SJCRH30 (cell line): ENCODE results near the gene LAYN. TPM values are rescaled to one million over a fixed set of nuclear protein-coding genes. Genes with fewer than 3 reads are reported as not detected.
A peak's percentile ranks its signal among the peaks of the same experiment; 100 is the strongest.

Source experiments
- DNase-seq, 2 experiments: peaks; one replicate each; pipeline ENCODE4 v3.0.0-alpha.2; 2015 to 2020
- H3K27ac ChIP-seq: fragments of 250-450 bp; sonication (Bioruptor Pico); 2 replicates; pipeline ENCODE4 v1.5.1; 2020; ENCODE audit warnings: mild to moderate bottlenecking, moderate library complexity
- H3K27me3 ChIP-seq: fragments of 250-450 bp; sonication (Bioruptor Pico); 2 replicates; pipeline ENCODE4 v1.5.1; 2020; ENCODE audit warnings: mild to moderate bottlenecking, moderate library complexity
- H3K36me3 ChIP-seq: fragments of 250-450 bp; sonication (Bioruptor Pico); 2 replicates; pipeline ENCODE4 v1.5.1; 2020; ENCODE audit warnings: mild to moderate bottlenecking, moderate library complexity
- H3K4me1 ChIP-seq: fragments of 250-450 bp; sonication (Bioruptor Pico); 2 replicates; pipeline ENCODE4 v1.5.1; 2020; ENCODE audit warnings: mild to moderate bottlenecking, moderate library complexity
- H3K4me3 ChIP-seq: fragments of 250-450 bp; sonication (Bioruptor Pico); 2 replicates; pipeline ENCODE4 v1.5.1; 2020; ENCODE audit warnings: mild to moderate bottlenecking, moderate library complexity
- H3K9me3 ChIP-seq: fragments of 250-450 bp; sonication (Bioruptor Pico); replicated peaks from 2 replicates; pipeline ENCODE4 v1.5.1; 2020; ENCODE audit warnings: mild to moderate bottlenecking, moderate library complexity
- total RNA-seq: library from RNA; depleted of rRNA; stranded (reverse); fragments of >200 nt; shearing (Covaris generic); gene quantifications from 2 replicates; pipeline ENCODE4 v1.2.3, GENCODE V29; 2014

LAYN gene
- total RNA-seq, 1 experiment from 2014 or later, result 0.67 TPM

GRCh38 chr11:111523343-111523742 lies 17.2 kb upstream of the LAYN start:
- 0 out of 2 replicates have a peak, but pooled peaks cover 6% of the 10 kb centered on the region for H3K27me3 ChIP-seq
- no peak for DNase-seq
- H3K9me3 ChIP-seq, result no peaks in the 10 kb centered on the region
- no peaks in the 10 kb centered on the region for H3K4me1 ChIP-seq
- no peak overlapping the region for H3K4me3 ChIP-seq
- H3K36me3 ChIP-seq, result no peaks in the 10 kb centered on the region
- H3K27ac ChIP-seq, result no peak overlapping the region

GRCh38 chr11:111524056-111524455 lies 16.5 kb upstream of the LAYN start:
- no peak overlapping the region for H3K27ac ChIP-seq
- H3K4me1 ChIP-seq, result no peaks in the 10 kb centered on the region
- no peaks in the 10 kb centered on the region for H3K9me3 ChIP-seq
- no peak for DNase-seq
- H3K4me3 ChIP-seq, result no peak overlapping the region
- no peaks in the 10 kb centered on the region for H3K36me3 ChIP-seq
- H3K27me3 ChIP-seq, result 0 out of 2 replicates have a peak, but pooled peaks cover 6% of the 10 kb centered on the region

GRCh38 chr11:111525456-111525855 lies 15.1 kb upstream of the LAYN start:
- 0 out of 2 replicates have a peak, but pooled peaks cover 6% of the 10 kb centered on the region for H3K27me3 ChIP-seq
- no peak overlapping the region for H3K27ac ChIP-seq
- no peaks in the 10 kb centered on the region for H3K9me3 ChIP-seq
- H3K36me3 ChIP-seq, result no peaks in the 10 kb centered on the region
- no peaks in the 10 kb centered on the region for H3K4me1 ChIP-seq
- H3K4me3 ChIP-seq, result no peak overlapping the region
- no peak for DNase-seq

GRCh38 chr11:111526501-111526900 lies 14.0 kb upstream of the LAYN start:
- Histone ChIP-seq H3K4me1 (no peaks in the 10 kb centered on the region), H3K36me3 (no peaks in the 10 kb centered on the region), H3K27ac (no peak overlapping the region), H3K4me3 (no peak overlapping the region), H3K9me3 (no peaks in the 10 kb centered on the region), H3K27me3 (0 out of 2 replicates have a peak, but pooled peaks cover 6% of the 10 kb centered on the region)
- no peak for DNase-seq

GRCh38 chr11:111527279-111527678 lies 13.2 kb upstream of the LAYN start:
- no peaks in the 10 kb centered on the region for H3K9me3 ChIP-seq
- no peak overlapping the region for H3K27ac ChIP-seq
- H3K36me3 ChIP-seq, result no peaks in the 10 kb centered on the region
- no peaks in the 10 kb centered on the region for H3K4me1 ChIP-seq
- no peak overlapping the region for H3K4me3 ChIP-seq
- H3K27me3 ChIP-seq, result 0 out of 2 replicates have a peak, but pooled peaks cover 5% of the 10 kb centered on the region
- no peak for DNase-seq

- Histone ChIP-seq H3K36me3 (no peaks in the 10 kb centered on the region), H3K9me3 (no peaks in the 10 kb centered on the region), H3K4me3 (no peak overlapping the region), H3K27me3 (0 out of 2 replicates have a peak, but pooled peaks cover 2% of the 10 kb centered on the region), H3K4me1 (no peaks in the 10 kb centered on the region), H3K27ac (no peak overlapping the region)
- DNase-seq, result no peak
Measured at GRCh38 chr11:111528557-111528956, 12.0 kb upstream of the LAYN start.

- no peaks in the 10 kb centered on the region for H3K4me1 ChIP-seq
- no peak overlapping the region for H3K4me3 ChIP-seq
- H3K27me3 ChIP-seq, result no peaks in the 10 kb centered on the region
- no peak for DNase-seq
- H3K36me3 ChIP-seq, result no peaks in the 10 kb centered on the region
- no peak overlapping the region for H3K27ac ChIP-seq
- no peaks in the 10 kb centered on the region for H3K9me3 ChIP-seq
Measured at GRCh38 chr11:111530091-111530490, 10.4 kb upstream of the LAYN start.

- H3K4me1 ChIP-seq, result no peaks in the 10 kb centered on the region
- H3K36me3 ChIP-seq, result no peaks in the 10 kb centered on the region
- no peaks in the 10 kb centered on the region for H3K9me3 ChIP-seq
- H3K27me3 ChIP-seq, result no peaks in the 10 kb centered on the region
- no peak overlapping the region for H3K4me3 ChIP-seq
- H3K27ac ChIP-seq, result no peak overlapping the region
- no peak for DNase-seq
Measured at GRCh38 chr11:111531136-111531535, 9.4 kb upstream of the LAYN start.

GRCh38 chr11:111531687-111532364 lies 8.7 kb upstream of the LAYN start:
- peak in 1 of 2 experiments; percentile 5 for DNase-seq
- no peaks in the 10 kb centered on the region for H3K4me1 ChIP-seq
- H3K27me3 ChIP-seq, result no peaks in the 10 kb centered on the region
- H3K27ac ChIP-seq, result no peak overlapping the region
- no peak overlapping the region for H3K4me3 ChIP-seq
- no peaks in the 10 kb centered on the region for H3K36me3 ChIP-seq
- H3K9me3 ChIP-seq, result no peaks in the 10 kb centered on the region

- DNase-seq, result no peak
- no peak overlapping the region for H3K27ac ChIP-seq
Measured at GRCh38 chr11:111532365-111532709, 8.2 kb upstream of the LAYN start.

GRCh38 chr11:111535281-111535680 lies 5.2 kb upstream of the LAYN start:
- no peak overlapping the region for H3K27ac ChIP-seq

More at GRCh38 chr11:111532365-111532709, 8.2 kb upstream of the LAYN start:
- Histone ChIP-seq H3K4me3 (no peak overlapping the region), H3K36me3 (no peaks in the 10 kb centered on the region), H3K9me3 (no peaks in the 10 kb centered on the region), H3K4me1 (no peaks in the 10 kb centered on the region), H3K27me3 (no peaks in the 10 kb centered on the region)

GRCh38 chr11:111537336-111537860 lies 3.1 kb upstream of the LAYN start:
- Histone ChIP-seq H3K9me3 (no peaks in the 10 kb centered on the region), H3K4me3 (no peak overlapping the region), H3K4me1 (no peaks in the 10 kb centered on the region), H3K27me3 (no peaks in the 10 kb centered on the region), H3K27ac (no peak overlapping the region), H3K36me3 (no peaks in the 10 kb centered on the region)
- DNase-seq, result no peak

More at GRCh38 chr11:111535281-111535680, 5.2 kb upstream of the LAYN start:
- no peak for DNase-seq
- Histone ChIP-seq H3K4me1 (no peaks in the 10 kb centered on the region), H3K27me3 (no peaks in the 10 kb centered on the region), H3K9me3 (no peaks in the 10 kb centered on the region), H3K36me3 (no peaks in the 10 kb centered on the region), H3K4me3 (no peak overlapping the region)

- Histone ChIP-seq H3K36me3 (no peaks in the 10 kb centered on the region), H3K4me3 (no peak overlapping the region), H3K4me1 (no peaks in the 10 kb centered on the region), H3K27me3 (no peaks in the 10 kb centered on the region), H3K9me3 (no peaks in the 10 kb centered on the region), H3K27ac (no peak overlapping the region)
- no peak for DNase-seq
Measured at GRCh38 chr11:111538407-111539114, 2.0 kb upstream of the LAYN start.

GRCh38 chr11:111539426-111540113 lies 950 bp upstream of the LAYN start:
- no peaks in the 10 kb centered on the region for H3K36me3 ChIP-seq
- no peak overlapping the region for H3K4me3 ChIP-seq
- H3K27ac ChIP-seq, result no peak overlapping the region
- no peaks in the 10 kb centered on the region for H3K27me3 ChIP-seq
- DNase-seq, result no peak
- no peaks in the 10 kb centered on the region for H3K4me1 ChIP-seq
- H3K9me3 ChIP-seq, result no peaks in the 10 kb centered on the region

GRCh38 chr11:111540937-111541253 lies 375 bp downstream of the LAYN start:
- H3K27me3 ChIP-seq, result no peaks in the 10 kb centered on the region
- H3K36me3 ChIP-seq, result no peaks in the 10 kb centered on the region
- no peaks in the 10 kb centered on the region for H3K9me3 ChIP-seq
- no peak overlapping the region for H3K27ac ChIP-seq
- H3K4me3 ChIP-seq, result peak overlapping the region; percentile 45
- H3K4me1 ChIP-seq, result no peaks in the 10 kb centered on the region
- DNase-seq, result no peak
